GM18526 (cell line): ENCODE data around the gene MTAP.

ENCODE experiments used
- POLR2A ChIP-seq: IDR thresholded peaks from 3 replicates; pipeline ENCODE4 v1.6.1; 2011; ENCODE audit not compliant: insufficient read length; ENCODE audit errors: extremely low read depth

The MTAP gene

DNA sequence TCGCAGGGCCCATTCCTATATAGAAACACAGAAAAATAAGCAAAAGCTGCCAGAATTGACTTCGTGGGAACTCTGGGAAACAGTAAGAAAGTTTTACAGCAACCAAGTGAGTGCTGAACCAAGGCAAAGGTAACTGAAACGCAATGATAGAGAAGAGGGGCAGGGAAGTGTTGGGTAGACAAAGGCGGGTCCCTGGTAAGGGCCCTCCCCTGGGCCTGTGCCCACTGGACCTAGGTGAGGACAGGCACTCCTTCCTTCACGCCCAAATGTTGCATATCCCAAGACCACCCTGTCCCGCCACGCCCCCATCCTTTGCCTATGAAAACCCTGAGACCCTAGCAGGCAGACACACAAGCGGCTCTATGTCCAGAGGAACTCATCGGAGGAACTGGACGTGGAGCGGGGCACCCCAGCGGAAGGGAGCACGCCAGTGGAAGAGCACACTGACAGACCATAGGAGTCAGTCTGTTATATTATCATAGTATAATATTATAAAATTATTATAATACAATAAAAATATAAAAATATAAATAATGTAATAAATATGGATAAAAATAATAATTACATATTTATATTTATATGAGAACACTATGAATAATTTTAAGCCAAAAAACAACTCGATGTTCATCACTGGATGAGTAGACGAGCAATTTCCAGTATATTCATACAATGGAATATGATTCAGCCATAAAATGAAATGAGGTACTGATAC lies 163.9 kb downstream of the MTAP start:
- TF ChIP-seq POLR2A: no peak

DNA sequence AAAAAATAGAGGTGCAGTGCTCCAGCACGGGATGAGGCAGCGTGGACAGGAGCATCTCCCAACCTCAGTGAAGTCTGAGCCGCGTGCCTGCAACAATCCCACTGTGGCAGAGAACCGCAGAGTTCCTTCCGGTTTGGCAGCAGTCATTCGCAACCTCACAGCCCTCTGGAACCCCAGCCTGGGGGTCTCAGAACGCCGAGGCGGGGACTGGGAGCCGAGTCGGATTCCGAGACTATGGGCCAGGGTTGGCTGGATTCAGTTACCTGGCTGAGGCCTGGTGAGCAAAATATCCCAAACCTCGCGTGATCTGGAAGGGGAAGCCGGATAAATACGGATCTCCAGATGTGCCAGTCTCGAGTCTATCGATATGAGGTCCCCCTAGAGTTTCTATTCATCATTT lies 164.7 kb downstream of the MTAP start:
- no peak for TF ChIP-seq POLR2A

DNA sequence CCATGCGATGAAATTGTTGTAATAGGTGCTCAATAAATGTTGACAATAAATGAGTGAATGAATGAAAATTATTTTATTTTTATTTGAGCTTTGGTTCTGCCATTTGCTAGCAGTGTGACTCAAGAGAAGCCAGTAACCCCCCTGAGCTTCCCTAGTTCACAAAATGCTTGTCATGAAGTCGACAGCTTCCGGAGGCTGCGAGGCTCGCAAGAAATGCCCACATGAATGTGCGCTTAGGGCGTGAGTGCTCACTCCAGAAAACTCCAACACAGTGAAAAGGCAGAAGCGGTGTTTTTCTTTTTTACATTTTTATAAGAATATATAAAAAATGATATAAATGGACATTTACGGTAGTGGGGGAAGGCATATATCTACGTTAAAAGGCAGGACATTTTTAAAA lies 165.3 kb downstream of the MTAP start:
- no peak for TF ChIP-seq POLR2A

DNA sequence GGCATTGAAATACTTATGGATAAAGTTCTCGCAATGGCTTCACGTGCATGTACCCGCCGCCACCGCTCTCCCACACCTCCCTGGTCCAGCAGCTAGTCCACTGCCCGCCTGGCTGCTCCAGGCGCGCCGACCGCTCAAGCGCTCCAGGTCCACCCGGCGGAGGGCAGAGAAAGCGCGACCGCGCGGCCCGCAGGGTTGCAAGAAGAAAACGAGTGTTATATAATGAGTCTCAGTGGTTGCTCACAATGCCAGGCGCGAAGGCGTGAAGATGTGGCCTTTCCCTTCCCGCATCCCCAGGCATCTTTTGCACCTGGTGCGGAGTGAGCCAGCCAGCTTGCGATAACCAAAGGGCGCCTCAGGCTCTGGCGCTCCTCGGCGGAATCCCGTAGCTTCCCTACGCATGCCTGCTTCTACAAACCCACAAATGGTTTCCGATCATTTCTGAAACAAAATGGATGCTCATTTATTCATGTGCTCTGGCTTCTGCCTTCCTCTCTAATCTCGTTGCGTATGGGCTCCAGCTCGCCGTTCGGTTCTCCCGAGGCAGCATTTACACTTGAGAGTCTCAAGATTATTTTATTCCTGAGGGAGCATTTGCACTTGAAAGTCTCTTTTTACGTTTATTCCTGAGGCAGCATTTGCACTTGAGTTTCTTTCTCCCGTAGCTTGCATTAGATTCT lies 166.0 kb downstream of the MTAP start:
- no peak for TF ChIP-seq POLR2A

DNA sequence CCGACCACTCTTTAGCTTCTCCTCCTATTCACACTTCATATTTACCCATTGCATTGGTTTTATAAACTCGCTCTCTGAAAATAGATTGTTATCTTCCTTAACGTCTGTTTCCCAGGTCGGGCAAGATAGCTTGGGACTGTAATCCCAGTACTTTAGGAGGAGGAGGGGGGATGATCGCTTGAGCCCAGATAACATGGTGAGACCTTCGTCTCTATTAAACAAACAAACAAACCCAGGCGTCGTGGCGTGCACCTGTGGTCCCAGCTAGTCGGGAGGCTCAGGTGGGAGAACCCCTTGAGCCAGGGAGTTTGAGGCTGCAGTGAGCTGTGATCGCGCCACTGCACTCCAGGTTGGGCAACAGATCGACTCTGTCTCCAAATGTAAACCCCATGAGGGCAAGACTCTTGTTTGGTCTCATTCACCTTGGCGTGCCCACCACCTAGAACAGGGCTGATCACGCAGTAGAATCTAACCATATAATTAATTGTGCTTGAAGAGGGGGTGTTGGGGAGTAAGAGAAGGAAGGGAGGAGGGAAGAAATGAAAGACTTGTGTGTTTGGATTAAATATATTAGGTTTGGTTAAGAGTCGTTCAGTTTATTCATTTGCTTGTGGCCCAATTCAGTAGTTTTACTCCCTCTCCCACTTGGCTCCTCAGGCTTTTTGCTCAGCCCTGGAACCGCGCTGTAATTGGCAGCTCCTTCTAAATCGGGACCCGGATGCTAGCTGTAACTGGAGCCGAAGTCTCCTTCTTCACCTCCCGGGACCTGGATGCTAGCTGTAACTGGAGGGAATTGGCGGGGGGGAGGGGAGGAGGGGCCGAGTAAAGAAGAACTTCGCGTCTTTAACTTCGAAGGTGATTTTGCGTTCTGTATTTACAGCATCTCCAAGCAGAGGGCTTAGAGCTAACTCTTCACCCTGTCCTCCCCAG lies 166.8 kb downstream of the MTAP start:
- no peak for TF ChIP-seq POLR2A

DNA sequence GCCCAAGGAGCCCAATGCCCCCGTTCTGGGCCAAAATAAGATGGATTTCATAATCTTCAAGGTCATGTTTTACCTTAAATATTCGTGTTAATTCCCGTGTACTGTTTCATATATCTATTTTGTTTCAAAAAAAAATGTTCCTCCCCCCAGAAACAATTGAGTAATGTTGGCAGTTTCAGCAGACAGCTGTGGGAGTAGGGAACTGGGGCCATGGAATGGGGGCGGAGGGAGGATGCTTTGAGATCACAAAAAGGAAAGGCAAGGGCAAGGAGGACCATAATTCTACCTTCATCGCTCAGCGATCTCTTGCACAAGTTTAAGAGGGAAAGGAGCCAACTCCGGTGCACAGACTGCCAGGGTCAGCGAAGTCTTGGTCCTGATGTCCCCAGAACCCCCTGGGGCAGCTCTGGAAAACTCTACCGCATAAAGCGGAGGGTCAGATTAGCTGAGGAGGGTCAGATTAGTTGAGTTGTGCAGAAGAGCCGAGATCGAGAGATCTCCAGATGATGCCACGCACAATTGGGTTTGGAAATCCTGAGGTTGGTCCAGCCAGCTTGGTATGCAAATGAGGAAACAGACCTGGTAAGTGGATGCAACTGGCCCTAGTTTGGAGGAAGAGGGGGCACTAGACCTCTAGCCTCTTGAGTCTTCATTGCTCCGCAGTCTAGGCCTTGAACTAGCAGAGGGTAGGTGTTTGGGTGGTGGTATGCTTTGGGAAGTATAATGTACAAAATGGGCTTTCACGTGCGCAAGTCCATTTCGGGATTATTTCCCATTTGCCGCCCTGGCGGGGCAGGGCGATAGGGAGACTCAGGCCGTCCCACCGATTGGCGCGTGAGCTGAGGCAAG lies 167.7 kb downstream of the MTAP start:
- TF ChIP-seq POLR2A: no peak

DNA sequence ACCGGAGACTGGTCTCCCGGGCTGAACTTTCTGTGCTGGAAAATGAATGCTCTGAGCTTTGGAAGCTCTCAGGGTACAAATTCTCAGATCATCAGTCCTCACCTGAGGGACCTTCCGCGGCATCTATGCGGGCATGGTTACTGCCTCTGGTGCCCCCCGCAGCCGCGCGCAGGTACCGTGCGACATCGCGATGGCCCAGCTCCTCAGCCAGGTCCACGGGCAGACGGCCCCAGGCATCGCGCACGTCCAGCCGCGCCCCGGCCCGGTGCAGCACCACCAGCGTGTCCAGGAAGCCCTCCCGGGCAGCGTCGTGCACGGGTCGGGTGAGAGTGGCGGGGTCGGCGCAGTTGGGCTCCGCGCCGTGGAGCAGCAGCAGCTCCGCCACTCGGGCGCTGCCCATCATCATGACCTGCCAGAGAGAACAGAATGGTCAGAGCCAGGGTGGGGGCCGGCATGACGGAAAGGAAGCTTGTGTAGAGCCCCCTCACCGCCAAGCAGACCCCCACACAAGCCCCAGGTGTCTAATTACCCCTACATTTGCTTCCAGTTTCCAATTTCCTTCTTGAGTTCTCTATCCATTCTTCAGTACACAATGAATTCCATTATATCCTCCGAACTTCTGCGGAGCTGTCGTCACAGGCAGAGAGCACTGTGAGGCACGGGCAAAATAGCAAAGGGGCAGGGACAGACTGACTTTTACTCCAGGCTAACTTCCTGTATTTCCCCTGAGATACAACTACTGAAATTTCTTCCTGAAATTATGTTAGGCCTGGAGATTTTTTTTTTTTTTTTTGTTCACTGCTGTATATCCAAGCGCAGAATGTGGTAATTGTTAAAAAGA lies 168.6 kb downstream of the MTAP start:
- TF ChIP-seq POLR2A: no peak

DNA sequence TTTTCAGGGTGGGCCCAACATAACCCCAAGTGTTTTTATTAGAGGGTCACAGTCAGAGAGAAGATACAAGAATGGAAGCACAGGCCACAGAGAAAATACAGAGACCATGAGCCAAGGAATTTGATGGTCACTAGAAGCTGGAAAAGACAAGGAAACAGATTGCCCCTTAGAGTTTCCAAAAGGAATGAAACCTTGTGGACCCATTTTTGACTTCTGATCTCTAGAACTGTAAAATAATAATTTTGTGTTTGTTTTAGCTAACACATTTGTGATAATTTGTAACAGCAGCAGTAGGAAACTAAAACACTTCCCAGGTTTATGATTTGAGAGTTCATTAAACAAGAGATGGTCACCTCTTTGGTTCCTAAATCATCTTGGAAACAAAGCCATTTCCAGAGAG lies 169.9 kb downstream of the MTAP start:
- TF ChIP-seq POLR2A: no peak

DNA sequence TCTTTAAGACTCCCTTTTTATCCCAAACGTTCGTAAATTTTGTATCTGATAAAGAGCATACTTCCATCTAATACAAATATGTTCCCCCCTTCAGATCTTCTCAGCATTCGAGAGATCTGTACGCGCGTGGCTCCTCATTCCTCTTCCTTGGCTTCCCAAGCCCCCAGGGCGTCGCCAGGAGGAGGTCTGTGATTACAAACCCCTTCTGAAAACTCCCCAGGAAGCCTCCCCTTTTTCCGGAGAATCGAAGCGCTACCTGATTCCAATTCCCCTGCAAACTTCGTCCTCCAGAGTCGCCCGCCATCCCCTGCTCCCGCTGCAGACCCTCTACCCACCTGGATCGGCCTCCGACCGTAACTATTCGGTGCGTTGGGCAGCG lies 171.9 kb downstream of the MTAP start:
- no peak for TF ChIP-seq POLR2A

DNA sequence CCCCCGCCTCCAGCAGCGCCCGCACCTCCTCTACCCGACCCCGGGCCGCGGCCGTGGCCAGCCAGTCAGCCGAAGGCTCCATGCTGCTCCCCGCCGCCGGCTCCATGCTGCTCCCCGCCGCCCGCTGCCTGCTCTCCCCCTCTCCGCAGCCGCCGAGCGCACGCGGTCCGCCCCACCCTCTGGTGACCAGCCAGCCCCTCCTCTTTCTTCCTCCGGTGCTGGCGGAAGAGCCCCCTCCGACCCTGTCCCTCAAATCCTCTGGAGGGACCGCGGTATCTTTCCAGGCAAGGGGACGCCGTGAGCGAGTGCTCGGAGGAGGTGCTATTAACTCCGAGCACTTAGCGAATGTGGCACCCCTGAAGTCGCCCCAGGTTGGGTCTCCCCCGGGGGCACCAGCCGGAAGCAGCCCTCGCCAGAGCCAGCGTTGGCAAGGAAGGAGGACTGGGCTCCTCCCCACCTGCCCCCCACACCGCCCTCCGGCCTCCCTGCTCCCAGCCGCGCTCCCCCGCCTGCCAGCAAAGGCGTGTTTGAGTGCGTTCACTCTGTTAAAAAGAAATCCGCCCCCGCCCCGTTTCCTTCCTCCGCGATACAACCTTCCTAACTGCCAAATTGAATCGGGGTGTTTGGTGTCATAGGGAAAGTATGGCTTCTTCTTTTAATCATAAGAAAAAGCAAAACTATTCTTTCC lies 172.4 kb downstream of the MTAP start:
- peak; percentile 40 for TF ChIP-seq POLR2A

DNA sequence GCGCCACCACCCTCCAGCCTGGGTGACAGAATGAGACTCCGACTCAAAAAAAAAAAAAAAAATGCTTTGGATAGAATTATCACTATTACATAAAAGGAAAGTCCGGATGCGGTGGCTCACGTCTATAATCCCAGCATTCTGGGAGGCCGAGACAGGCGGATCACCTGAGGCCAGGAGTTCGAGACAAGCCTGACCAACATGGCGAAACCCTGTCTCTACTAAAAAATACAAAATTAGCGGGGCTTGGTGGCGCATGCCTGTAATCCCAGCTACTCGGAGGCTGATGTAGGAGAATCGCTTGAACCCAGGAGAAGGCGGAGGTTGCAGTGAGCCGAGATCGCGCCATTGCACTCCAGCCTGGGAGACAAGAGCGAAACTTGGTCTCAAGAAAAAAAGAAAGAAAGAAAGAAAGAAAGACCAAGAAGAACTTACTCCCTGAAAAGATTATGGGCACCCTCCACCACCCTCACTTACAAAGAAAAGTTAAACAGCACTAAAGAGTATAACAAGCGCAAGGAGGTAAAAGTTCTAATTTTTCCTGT lies 174.0 kb downstream of the MTAP start:
- no peak for TF ChIP-seq POLR2A

DNA sequence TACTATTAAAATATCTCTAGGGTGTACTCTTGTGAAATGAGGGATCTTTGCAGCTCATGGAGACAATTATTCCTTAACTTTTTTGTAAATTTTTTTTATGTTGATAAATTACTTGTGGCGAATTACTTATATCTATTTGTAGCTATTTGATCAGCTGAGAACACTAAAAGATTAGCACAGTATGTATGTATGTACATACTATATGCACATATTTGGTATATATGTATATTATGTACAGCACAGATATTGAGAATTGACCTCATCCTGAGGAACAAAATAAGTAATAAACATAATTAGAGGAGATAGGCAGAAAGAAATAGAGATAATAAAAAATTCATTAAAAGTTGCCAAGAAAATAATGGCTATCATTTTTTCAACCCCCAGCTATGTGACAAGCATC lies 180.0 kb downstream of the MTAP start:
- no peak for TF ChIP-seq POLR2A

DNA sequence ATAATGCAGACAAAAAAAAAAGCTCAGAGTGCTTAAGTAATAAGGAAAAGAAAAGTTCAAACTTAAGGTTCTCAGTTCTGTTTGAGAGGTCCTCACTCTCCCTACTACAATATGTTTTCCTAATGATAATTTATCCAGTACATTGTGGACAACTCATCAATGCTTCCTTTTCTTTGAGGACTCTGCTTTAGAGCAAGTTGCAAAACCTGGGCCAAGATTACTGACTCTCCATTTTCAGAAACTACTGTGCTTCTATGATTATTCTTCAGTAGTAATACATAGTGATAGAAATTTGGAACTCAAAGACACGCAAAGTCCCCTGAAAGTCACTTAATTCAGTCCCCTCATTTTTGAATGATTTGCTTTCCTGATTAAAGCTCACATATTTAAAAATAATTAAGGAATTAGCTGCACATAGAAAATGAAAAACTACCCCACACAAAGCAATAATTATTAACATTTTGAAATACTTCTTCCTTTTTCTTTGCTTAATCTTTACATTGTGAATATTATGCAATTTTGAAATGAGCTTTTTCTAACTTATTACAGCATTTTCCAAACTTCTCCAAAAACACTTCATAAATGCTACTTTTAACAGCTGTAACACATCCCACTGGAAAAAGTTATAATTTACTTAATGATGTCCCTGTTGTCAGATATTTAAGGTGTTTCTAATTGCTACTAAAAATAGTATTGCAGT lies 180.6 kb downstream of the MTAP start:
- TF ChIP-seq POLR2A: no peak
